SH-SY5Y (cell line): Measurements from ENCODE around the gene CDKN2AIPNL.

ENCODE experiments used
- GATA2 ChIP-seq: IDR thresholded peaks from 2 replicates; pipeline ENCODE4 v1.6.1; 2011; ENCODE audit warnings: mild to moderate bottlenecking, low read depth, low read length
- GATA3 ChIP-seq: IDR thresholded peaks from 2 replicates; pipeline ENCODE4 v1.6.1; 2011; ENCODE audit warnings: low read depth, mild to moderate bottlenecking, low read length, moderate library complexity

CDKN2AIPNL gene

DNA sequence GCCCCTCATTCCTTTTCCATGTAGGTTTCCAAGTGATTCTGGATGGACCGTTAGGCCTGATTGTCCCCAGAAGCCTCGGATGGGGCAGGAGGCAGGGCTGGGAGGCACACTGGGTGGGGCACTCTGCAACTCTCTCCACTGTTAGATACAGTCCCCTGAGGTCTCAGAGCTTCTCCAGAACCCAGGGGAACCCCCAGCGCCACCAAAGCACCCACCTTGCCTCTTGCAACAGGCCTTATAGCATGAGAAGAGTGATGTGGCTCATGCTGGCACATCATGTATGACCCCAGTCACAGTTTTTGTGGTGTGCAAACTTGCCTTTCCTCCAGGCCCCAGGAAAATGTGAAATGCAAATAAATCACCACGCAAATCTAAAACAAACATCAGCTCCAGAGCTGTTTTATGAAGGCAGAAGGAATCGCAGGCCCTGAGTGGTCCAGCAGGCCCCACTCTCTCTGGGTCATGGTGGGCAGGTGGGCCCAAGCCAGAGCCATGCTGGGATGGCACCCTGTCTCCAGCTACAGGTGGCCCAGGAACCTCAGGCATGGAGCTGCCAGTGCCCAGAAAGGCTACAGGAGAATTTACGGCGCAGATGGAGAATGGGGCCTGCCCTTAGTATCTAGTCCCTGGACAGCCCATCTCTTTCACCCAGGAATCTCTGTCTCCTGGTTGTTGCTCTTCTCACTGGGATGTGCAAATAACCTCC lies 36.3 kb upstream of the CDKN2AIPNL start:
- TF ChIP-seq GATA3 (no peak), GATA2 (no peak)

GRCh38 chr5:134446938-134447337 lies 35.3 kb upstream of the CDKN2AIPNL start:
- TF ChIP-seq GATA3: no peak
- TF ChIP-seq GATA2: no peak

DNA sequence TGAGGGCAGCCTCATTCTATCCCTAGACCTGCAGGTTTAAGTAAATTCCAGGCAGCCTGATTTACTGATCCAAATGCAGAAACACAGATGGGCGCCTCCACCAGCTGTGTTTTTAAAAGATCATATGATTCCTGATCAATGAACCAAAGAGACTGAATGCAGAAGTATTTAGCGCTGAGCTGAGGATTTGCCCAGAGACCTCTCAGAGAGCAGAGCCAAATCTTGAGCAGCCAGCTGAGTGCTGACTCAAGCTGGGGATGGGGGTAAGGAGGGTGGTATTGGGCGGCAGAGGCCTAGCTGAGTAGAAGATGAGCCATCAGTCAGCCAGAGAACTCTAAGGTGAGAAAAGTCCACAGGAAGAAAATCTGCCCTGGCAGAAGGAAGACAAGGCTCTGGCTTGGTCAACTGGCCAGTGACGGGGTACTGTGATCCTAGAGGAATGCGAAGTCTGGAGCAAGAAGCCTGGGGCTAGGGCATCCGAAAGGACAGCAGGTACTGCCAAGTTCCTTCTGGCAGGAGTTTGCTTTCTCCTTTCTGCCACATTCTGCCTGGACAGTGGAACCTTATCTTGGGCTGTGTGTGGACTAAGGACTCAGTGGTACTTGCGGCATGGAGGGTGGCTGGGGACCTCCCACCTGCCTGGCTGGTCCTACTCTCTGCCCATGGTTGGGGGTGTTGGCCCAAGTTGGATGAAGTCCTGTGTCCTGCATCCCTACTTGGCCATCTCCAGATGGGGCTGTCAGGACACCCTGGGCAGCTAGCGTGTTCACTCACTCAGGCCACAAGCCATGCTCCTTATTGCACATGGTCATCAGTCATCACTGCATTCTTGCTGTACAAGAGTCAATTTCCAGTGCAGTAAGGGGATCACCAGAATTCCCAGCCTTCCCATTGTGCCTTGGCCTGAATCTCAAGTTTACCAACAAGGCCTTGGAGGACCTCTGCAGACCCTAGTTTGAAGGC lies 34.5 kb upstream of the CDKN2AIPNL start:
- TF ChIP-seq GATA3 (no peak), GATA2 (no peak)

DNA sequence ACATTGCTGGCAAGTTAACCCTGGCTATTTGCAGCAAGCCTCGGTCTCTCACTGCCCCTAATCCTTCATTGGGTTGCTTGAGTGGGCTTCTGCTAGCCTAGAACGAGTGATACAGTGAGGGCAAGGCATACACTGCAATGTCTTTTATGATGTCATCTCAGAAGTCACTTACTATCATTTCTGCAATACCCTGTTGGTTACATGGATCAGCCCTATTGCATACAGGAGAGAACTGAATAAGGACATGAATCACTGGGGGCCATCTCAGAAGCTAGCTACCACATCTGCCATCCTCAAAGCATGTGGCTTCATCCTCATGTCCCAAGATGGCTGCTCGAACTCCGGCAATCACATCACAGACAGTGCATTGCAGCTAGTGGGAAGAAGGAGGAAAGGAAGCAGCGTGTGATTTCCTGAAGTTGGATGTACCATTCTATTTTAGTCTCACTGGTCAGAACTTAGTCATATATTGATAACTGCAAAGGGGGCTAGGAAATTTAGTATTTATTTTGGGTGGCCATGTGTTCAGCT lies 33.3 kb upstream of the CDKN2AIPNL start:
- TF ChIP-seq GATA2: no peak
- no peak for TF ChIP-seq GATA3

DNA sequence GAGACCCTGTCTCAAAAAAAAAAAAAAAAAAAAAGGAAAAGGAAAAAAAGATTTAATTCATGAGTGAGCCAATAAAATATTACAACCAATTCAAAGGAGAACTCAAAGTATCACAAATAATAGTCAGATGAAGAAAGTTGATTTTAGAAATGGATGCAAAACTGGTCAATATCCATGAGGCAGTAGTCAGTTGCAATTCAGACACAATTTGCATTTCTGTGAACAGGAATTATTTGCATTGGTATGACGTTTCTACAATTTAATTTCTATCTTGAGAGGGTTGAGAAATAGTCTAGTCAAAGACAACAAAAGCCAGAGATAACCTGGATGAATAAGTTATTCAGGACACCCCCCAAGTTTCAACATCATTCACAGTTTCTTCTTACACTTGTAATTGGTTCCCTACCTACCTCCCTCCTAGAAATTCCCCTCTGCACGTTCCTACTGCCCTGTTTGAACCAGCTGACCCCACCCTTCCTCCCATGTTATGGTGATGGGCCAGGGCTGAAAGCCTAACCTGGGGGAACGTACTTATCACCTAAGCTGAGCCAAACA lies 28.6 kb upstream of the CDKN2AIPNL start:
- no peak for TF ChIP-seq GATA2
- TF ChIP-seq GATA3: no peak

DNA sequence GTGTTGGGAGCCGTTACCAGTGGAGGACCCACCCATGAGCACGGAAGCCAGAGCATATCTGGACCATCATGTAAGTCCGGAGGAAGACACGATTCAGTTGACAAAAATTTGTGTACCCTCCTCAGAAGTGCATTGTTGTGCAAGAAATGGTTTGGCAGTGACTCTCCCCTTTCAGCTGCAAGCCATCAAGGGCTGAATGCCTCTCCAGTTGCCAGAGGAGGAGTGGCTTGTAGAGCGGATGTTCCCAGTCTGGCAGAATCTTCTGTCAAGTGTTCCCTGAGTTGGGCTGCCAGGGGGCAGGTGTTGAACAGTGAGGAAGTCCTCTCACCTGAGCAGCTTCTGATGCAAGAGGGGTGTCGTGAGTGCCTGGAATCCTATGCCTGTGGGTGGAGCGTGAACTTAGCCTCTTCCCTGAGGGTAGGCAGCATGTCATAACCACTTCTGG lies 27.6 kb upstream of the CDKN2AIPNL start:
- TF ChIP-seq GATA3 (no peak), GATA2 (no peak)

DNA sequence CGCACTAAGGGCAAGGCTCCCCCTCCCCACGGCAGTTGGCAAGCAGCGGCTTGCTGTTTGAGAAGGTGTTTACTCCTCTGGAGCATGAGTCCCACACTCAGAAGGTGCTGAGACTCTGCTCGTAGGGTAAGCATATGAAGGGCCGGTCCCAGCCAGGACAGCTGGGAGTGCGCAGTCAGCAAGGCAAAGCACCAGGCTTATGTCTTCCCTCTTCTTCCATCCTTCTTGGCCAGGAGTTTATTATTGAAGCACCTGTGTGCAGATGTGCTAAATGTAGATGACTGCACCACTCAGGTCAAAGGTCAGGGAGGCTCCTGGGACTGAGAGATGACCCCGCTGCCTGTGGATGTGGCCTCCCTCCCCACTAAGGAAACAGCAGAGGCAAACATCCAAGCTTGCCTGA lies 27.0 kb upstream of the CDKN2AIPNL start:
- TF ChIP-seq GATA3 (no peak), GATA2 (no peak)

- no peak for TF ChIP-seq GATA2
- TF ChIP-seq GATA3: no peak
Observed at GRCh38 chr5:134437847-134438581, 26.3 kb upstream of the CDKN2AIPNL start.

DNA sequence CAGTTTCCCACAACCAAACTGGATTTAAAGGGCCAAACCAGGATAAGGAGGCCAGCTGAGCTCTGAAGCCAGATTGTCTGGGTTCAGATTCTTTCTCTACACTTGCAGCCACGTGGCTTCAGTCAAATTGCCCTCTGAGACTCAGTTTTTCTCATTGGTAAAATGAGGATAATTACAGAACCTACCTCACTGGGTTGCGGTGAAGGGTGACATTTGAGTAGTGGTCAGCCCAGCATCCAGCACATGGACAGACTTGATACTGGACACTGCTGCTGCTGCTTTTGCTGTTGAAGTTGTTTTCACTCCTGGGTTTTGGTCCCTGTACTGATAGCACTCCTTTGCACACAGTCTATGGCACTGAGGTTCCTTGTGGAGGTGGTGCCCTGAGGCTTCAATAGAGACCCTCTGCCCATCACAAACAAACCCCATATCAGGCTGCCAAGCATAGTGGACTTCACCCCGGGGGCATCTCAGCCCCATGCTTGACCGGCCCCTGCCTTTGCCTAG lies 25.7 kb upstream of the CDKN2AIPNL start:
- TF ChIP-seq GATA2 (no peak), GATA3 (no peak)

GRCh38 chr5:134436523-134437339 lies 25.1 kb upstream of the CDKN2AIPNL start:
- TF ChIP-seq GATA3: no peak
- no peak for TF ChIP-seq GATA2

DNA sequence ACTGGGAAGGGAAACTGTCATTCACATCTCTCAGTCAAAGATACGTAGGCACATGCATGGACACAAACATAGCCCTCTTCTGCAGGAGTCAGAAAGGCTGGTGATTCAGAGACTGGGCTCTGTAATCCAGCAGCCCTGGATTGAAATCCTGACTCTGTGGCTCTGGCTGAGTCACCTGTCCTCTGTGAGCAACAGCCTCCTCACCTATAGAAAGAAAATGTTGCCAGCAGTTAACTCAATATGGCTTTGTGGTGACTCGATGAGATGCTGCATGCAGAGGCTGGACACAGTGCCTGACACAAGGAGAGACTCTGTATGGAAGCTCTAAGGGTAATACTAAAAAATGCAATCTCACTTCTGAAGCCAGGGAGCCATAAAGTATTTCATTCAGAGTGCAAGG lies 23.9 kb upstream of the CDKN2AIPNL start:
- TF ChIP-seq GATA2 (no peak), GATA3 (no peak)

DNA sequence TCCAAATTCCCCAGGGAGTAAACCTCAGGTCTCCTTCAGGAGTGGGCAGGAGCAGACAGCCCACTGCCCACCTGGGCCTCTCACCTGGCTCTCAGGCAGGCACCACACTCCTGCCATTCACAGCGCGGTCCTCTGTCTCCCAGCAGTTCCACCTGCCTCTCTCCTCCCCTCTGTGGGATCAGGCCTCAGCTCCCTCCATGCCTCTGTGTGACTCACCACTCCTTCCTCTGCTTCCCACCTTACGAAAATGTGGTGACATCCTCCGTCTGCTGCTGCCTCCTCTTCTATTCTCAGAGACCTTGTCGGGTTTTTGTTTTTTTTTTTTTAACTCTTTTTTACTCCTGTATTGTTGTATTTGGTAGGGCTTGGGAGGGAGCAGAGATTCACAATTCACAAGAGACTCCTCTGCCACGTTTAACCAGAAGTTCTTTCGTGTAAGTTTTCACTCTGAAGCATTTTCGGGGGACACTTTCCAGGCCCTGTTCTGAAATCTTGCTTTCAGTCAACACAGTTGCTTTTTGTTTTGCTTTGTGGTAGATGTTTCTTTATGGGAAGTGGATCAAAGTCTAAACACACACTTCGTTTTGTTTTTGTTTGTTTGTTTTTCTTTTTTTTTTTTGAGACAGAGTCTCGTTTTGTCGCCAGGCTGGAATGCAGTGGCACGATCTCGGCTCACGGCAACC lies 21.1 kb upstream of the CDKN2AIPNL start:
- TF ChIP-seq GATA3 (no peak), GATA2 (no peak)
